GM15510 (cell line): ENCODE results near the gene MYO1C.

Experiments
- POLR2A ChIP-seq: IDR thresholded peaks from 3 replicates; pipeline ENCODE4 v1.6.1; 2011; ENCODE audit warnings: borderline replicate concordance; ENCODE audit not compliant: insufficient read length; ENCODE audit errors: extremely low read depth

MYO1C gene

GRCh38 chr17:1480747-1481465 lies 11.6 kb downstream of the MYO1C start:
- no peak for TF ChIP-seq POLR2A

GRCh38 chr17:1478418-1478817 lies 14.1 kb downstream of the MYO1C start:
- no peak for TF ChIP-seq POLR2A

GRCh38 chr17:1475321-1475854 lies 17.1 kb downstream of the MYO1C start:
- TF ChIP-seq POLR2A, result no peak

- no peak for TF ChIP-seq POLR2A
These were observed 17.9 kb downstream of the MYO1C start for GRCh38 chr17:1474402-1475189.

GRCh38 chr17:1473841-1474240 lies 18.6 kb downstream of the MYO1C start:
- no peak for TF ChIP-seq POLR2A

GRCh38 chr17:1473170-1473569 lies 19.3 kb downstream of the MYO1C start:
- TF ChIP-seq POLR2A, result no peak

GRCh38 chr17:1471911-1472821 lies 20.3 kb downstream of the MYO1C start:
- TF ChIP-seq POLR2A, result no peak

- no peak for TF ChIP-seq POLR2A
These were observed 21.0 kb downstream of the MYO1C start for GRCh38 chr17:1471490-1471889.

GRCh38 chr17:1470755-1471462 lies 21.6 kb downstream of the MYO1C start:
- no peak for TF ChIP-seq POLR2A

GRCh38 chr17:1470071-1470754 lies 22.3 kb downstream of the MYO1C start:
- no peak for TF ChIP-seq POLR2A

- no peak for TF ChIP-seq POLR2A
These were observed 23.1 kb downstream of the MYO1C start for GRCh38 chr17:1469231-1469852.

- no peak for TF ChIP-seq POLR2A
These were observed 24.5 kb downstream of the MYO1C start for GRCh38 chr17:1467898-1468492.

- no peak for TF ChIP-seq POLR2A
These were observed 25.2 kb downstream of the MYO1C start for GRCh38 chr17:1467258-1467657.
